WERI-Rb-1 (cell line): ENCODE results near the gene ST3GAL2.
"Not testable (repeated sequence)": the region's sequence is repeated elsewhere in the genome, so short reads cannot be mapped to it uniquely, and the experiment has no call there.

Experiments used
- DNase-seq: peaks from one replicate; pipeline ENCODE4 v3.0.0-alpha.2; 2020
- H3K27ac ChIP-seq: fragments of 250-450 bp; sonication (Bioruptor Pico); 2 replicates; pipeline ENCODE4 v1.5.1; 2020; ENCODE audit warnings: mild to moderate bottlenecking, moderate library complexity
- H3K27me3 ChIP-seq: fragments of 250-450 bp; sonication (Bioruptor Pico); 2 replicates; pipeline ENCODE4 v1.5.1; 2021; ENCODE audit warnings: mild to moderate bottlenecking, low read depth, moderate library complexity; ENCODE audit not compliant: insufficient read depth, severe bottlenecking
- H3K36me3 ChIP-seq: fragments of 250-450 bp; sonication (Bioruptor Pico); 2 replicates; pipeline ENCODE4 v1.5.1; 2020; ENCODE audit warnings: mild to moderate bottlenecking, moderate library complexity
- H3K4me3 ChIP-seq: 2 replicates; pipeline ENCODE4 v1.5.1; 2011; ENCODE audit warnings: low read depth, mild to moderate bottlenecking, control low read depth, low read length
- H3K9me3 ChIP-seq: fragments of 250-450 bp; sonication (Bioruptor Pico); 2 replicates; pipeline ENCODE4 v1.5.1; 2021; ENCODE audit warnings: mild to moderate bottlenecking, moderate library complexity; ENCODE audit not compliant: severe bottlenecking
- CTCF ChIP-seq: IDR thresholded peaks from 2 replicates; pipeline ENCODE4 v1.5.1; 2011; ENCODE audit warnings: low read depth, mild to moderate bottlenecking, control low read depth, inconsistent platforms, low read length

The ST3GAL2 gene

GRCh38 chr16:70391881-70392481 is 46.9 kb downstream of the ST3GAL2 start:
- peak; percentile 69 for DNase-seq
- peaks cover 70% of the 10 kb centered on the region for H3K36me3 ChIP-seq
- no peaks in the 10 kb centered on the region for H3K27me3 ChIP-seq
- H3K4me3 ChIP-seq = no peak overlapping the region
- no peak for TF ChIP-seq CTCF
- peak overlapping the region; percentile 71 for H3K27ac ChIP-seq
- no peaks in the 10 kb centered on the region for H3K9me3 ChIP-seq

GRCh38 chr16:70391446-70391845 is 47.5 kb downstream of the ST3GAL2 start:
- Histone ChIP-seq H3K27ac (peak overlapping the region; percentile 71), H3K36me3 (peaks cover 75% of the 10 kb centered on the region), H3K4me3 (no peak overlapping the region), H3K9me3 (no peaks in the 10 kb centered on the region), H3K27me3 (no peaks in the 10 kb centered on the region)
- no peak for TF ChIP-seq CTCF
- no peak for DNase-seq

- no peak overlapping the region for H3K4me3 ChIP-seq
- H3K36me3 ChIP-seq = peaks cover 82% of the 10 kb centered on the region
- no peak for DNase-seq
- no peak for TF ChIP-seq CTCF
- H3K27me3 ChIP-seq = no peaks in the 10 kb centered on the region
- peak overlapping the region; percentile 71 for H3K27ac ChIP-seq
- H3K9me3 ChIP-seq = no peaks in the 10 kb centered on the region
Observed at GRCh38 chr16:70390774-70391173, 48.1 kb downstream of the ST3GAL2 start.

GRCh38 chr16:70388006-70388680 is 50.8 kb downstream of the ST3GAL2 start:
- Histone ChIP-seq H3K9me3 (no peaks in the 10 kb centered on the region), H3K27me3 (no peaks in the 10 kb centered on the region), H3K27ac (peak overlapping the region; percentile 70), H3K4me3 (no peak overlapping the region), H3K36me3 (peaks cover 83% of the 10 kb centered on the region)
- DNase-seq = no peak
- TF ChIP-seq CTCF = no peak

GRCh38 chr16:70386289-70386986 is 52.5 kb downstream of the ST3GAL2 start:
- peaks cover 85% of the 10 kb centered on the region for H3K36me3 ChIP-seq
- peak overlapping the region; percentile 78 for H3K27ac ChIP-seq

GRCh38 chr16:70383421-70383960 is 55.4 kb downstream of the ST3GAL2 start:
- H3K27me3 ChIP-seq = no peaks in the 10 kb centered on the region

More at GRCh38 chr16:70386289-70386986, 52.5 kb downstream of the ST3GAL2 start:
- peak; percentile 63 for DNase-seq
- not testable (repeated sequence) for H3K9me3 ChIP-seq, H3K27me3 ChIP-seq, H3K4me3 ChIP-seq

More at GRCh38 chr16:70383421-70383960, 55.4 kb downstream of the ST3GAL2 start:
- DNase-seq = no peak
- no peak overlapping the region for H3K27ac ChIP-seq
- H3K9me3 ChIP-seq = no peaks in the 10 kb centered on the region
- H3K4me3 ChIP-seq = no peak overlapping the region
- TF ChIP-seq CTCF = no peak
- peaks cover 91% of the 10 kb centered on the region for H3K36me3 ChIP-seq
